ENCODE data around the gene PTPRD.

DNA sequence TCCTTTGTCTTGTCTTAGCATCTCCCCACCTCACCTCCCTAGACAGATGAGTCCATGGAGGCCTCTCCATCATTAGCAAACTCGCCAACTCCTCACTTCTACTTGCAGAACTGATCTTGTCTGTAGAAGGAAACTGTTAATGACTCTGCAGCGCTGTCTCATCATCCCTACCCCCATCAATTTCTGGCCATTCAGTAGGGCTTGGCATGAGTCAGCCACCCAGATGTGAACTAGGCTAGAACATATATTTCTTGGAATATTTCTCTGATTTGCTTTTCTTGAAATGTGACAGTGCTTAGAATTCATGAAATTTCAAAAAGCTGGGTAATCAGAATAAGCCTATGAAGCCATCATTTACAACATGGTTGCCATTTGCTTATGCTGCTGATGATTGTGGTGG lies 1688.2 kb downstream of the PTPRD start:
- TF ChIP-seq, protein P1, sequence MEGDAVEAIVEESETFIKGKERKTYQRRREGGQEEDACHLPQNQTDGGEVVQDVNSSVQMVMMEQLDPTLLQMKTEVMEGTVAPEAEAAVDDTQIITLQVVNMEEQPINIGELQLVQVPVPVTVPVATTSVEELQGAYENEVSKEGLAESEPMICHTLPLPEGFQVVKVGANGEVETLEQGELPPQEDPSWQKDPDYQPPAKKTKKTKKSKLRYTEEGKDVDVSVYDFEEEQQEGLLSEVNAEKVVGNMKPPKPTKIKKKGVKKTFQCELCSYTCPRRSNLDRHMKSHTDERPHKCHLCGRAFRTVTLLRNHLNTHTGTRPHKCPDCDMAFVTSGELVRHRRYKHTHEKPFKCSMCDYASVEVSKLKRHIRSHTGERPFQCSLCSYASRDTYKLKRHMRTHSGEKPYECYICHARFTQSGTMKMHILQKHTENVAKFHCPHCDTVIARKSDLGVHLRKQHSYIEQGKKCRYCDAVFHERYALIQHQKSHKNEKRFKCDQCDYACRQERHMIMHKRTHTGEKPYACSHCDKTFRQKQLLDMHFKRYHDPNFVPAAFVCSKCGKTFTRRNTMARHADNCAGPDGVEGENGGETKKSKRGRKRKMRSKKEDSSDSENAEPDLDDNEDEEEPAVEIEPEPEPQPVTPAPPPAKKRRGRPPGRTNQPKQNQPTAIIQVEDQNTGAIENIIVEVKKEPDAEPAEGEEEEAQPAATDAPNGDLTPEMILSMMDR (IDR thresholded peaks at IDR 0.05): no peak
- TF ChIP-seq EZH2 (IDR thresholded peaks at IDR 0.05; ENCODE audit: borderline replicate concordance, insufficient read depth, low read depth, low read length, poor library complexity, severe bottlenecking): no peak

All from B cell (primary cell).